Measurements from ENCODE around the gene POLR2M. TPM values are rescaled to one million over a fixed set of nuclear protein-coding genes. Genes with fewer than 3 reads are reported as not detected.

Gene POLR2M
- total and polyA plus RNA-seq, 2 donors (not counting 1 experiment from before 2014, with no cell fraction given), result 17.0 to 67.4 TPM

- Histone ChIP-seq H3K27ac (ENCODE audit: low read length in 2 of 2) (no peak overlapping the region), H3K36me3 (replicated peaks in 1 of 2; ENCODE audit: control extremely low read depth in 1 of 2, control insufficient read depth in 1 of 2, extremely low read depth in 1 of 2, insufficient read depth in 2 of 2, low read length in 1 of 2) (no peaks in the 10 kb centered on the region), H3K9ac (ENCODE audit: low read length) (no peak overlapping the region), H3K4me2 (replicated peaks; ENCODE audit: low read depth, low read length, poor library complexity, severe bottlenecking) (no peak overlapping the region), H2AFZ (ENCODE audit: insufficient read depth, low read depth, low read length, poor library complexity, severe bottlenecking) (no peak overlapping the region), H3K9me3 (ENCODE audit: control extremely low read depth in 1 of 3, control insufficient read depth in 2 of 3, insufficient read depth in 1 of 3, low read length in 2 of 3) (no peaks in the 10 kb centered on the region), H3K4me1 (ENCODE audit: control insufficient read depth in 2 of 2, insufficient read depth in 2 of 2, low read length in 2 of 2) (no peaks in the 10 kb centered on the region), H3K79me2 (ENCODE audit: control insufficient read depth, insufficient read depth, low read length) (no peaks in the 10 kb centered on the region), H4K20me1 (ENCODE audit: control insufficient read depth, insufficient read depth, low read length, poor library complexity, severe bottlenecking) (no peaks in the 10 kb centered on the region), H3K4me3 (ENCODE audit: control extremely low read depth in 1 of 5, extremely low read depth in 1 of 5, insufficient read depth in 1 of 5, low read depth in 2 of 5, low read length in 4 of 5) (no peak overlapping the region), H3K27me3 (replicated peaks in 1 of 4; ENCODE audit: control extremely low read depth in 1 of 4, control insufficient read depth in 3 of 4, insufficient read depth in 4 of 4, low read length in 3 of 4) (no peaks in the 10 kb centered on the region)
- no peaks in the 10 kb centered on the region for H3K27me3 Mint-ChIP-seq
- CTCF ChIA-PET, result interaction anchor here (0.7 to 2.8 kb wide), 11 partner anchors 7 to 796 kb away, joined by 3 to 10 read pairs (median 4); no protein-coding TSS in a partner anchor
- DNase-seq (no peak), ATAC-seq (ENCODE audit: low read depth) (no peak)
- no peaks in the 10 kb centered on the region for H3K4me1 Mint-ChIP-seq
- no peak overlapping the region for H3K4me3 Mint-ChIP-seq
- no peaks in the 10 kb centered on the region for H3K9me3 Mint-ChIP-seq (ENCODE audit: insufficient read depth)
- 89% methylated on average over 4 of the region's 6 CpGs for WGBS (ENCODE audit: insufficient coverage)
- POLR2A ChIA-PET, result no interaction called here
- no peak for TF ChIP-seq EZH2 (IDR thresholded peaks at IDR 0.05; ENCODE audit: borderline replicate concordance, insufficient read depth, low read depth, low read length, poor library complexity, severe bottlenecking)
- TF ChIP-seq CTCF (IDR thresholded peaks at IDR 0.05), result no peak
- H3K27ac Mint-ChIP-seq, result no peak overlapping the region
- intact Hi-C loops (cut with micrococcal nuclease), result no loop called here
These were observed 25.1 kb downstream of the POLR2M start for GRCh38 chr15:57731530-57732103.

GRCh38 chr15:57732526-57733331 is 26.2 kb downstream of the POLR2M start:
- Mint-ChIP-seq H3K4me3 (no peak overlapping the region), H3K9me3 (ENCODE audit: insufficient read depth) (no peaks in the 10 kb centered on the region), H3K27me3 (no peaks in the 10 kb centered on the region), H3K4me1 (no peaks in the 10 kb centered on the region), H3K27ac (no peak overlapping the region)
- no peaks in the 10 kb centered on the region for H4K20me1 ChIP-seq (ENCODE audit: control insufficient read depth, insufficient read depth, low read length, poor library complexity, severe bottlenecking)
- peak; percentile 47 for ATAC-seq (ENCODE audit: low read depth)
- H3K4me2 ChIP-seq (replicated peaks; ENCODE audit: low read depth, low read length, poor library complexity, severe bottlenecking), result no peak overlapping the region
- H3K4me1 ChIP-seq (ENCODE audit: control insufficient read depth in 2 of 2, insufficient read depth in 2 of 2, low read length in 2 of 2), result no peaks in the 10 kb centered on the region
- intact Hi-C loops (cut with micrococcal nuclease), result no loop called here
- H3K36me3 ChIP-seq (replicated peaks in 1 of 2; ENCODE audit: control extremely low read depth in 1 of 2, control insufficient read depth in 1 of 2, extremely low read depth in 1 of 2, insufficient read depth in 2 of 2, low read length in 1 of 2), result no peaks in the 10 kb centered on the region
- H2AFZ ChIP-seq (ENCODE audit: insufficient read depth, low read depth, low read length, poor library complexity, severe bottlenecking), result peak overlapping the region; percentile 4
- no peaks in the 10 kb centered on the region for H3K27me3 ChIP-seq (replicated peaks in 1 of 4; ENCODE audit: control extremely low read depth in 1 of 4, control insufficient read depth in 3 of 4, insufficient read depth in 4 of 4, low read length in 3 of 4)
- TF ChIP-seq EZH2 (IDR thresholded peaks at IDR 0.05; ENCODE audit: borderline replicate concordance, insufficient read depth, low read depth, low read length, poor library complexity, severe bottlenecking) (no peak), CTCF (IDR thresholded peaks at IDR 0.05) (peak; percentile 99)
- peak; percentile 54 for DNase-seq
- H3K9ac ChIP-seq (ENCODE audit: low read length), result no peak overlapping the region
- no peak overlapping the region for H3K4me3 ChIP-seq (ENCODE audit: control extremely low read depth in 1 of 5, extremely low read depth in 1 of 5, insufficient read depth in 1 of 5, low read depth in 2 of 5, low read length in 4 of 5)
- H3K9me3 ChIP-seq (ENCODE audit: control extremely low read depth in 1 of 3, control insufficient read depth in 2 of 3, insufficient read depth in 1 of 3, low read length in 2 of 3), result no peaks in the 10 kb centered on the region
- CTCF ChIA-PET, result interaction anchor here (0.7 to 2.8 kb wide), 18 partner anchors 9 to 351 kb away, joined by 3 to 10 read pairs (median 4); no protein-coding TSS in a partner anchor
- POLR2A ChIA-PET, result no interaction called here
- H3K79me2 ChIP-seq (ENCODE audit: control insufficient read depth, insufficient read depth, low read length), result no peaks in the 10 kb centered on the region
- WGBS (ENCODE audit: insufficient coverage), result 28% methylated on average over 4 of the region's 12 CpGs
- H3K27ac ChIP-seq (ENCODE audit: low read length in 2 of 2), result no peak overlapping the region

Measured in B cell (primary cell).